ENCODE data around the gene DAB2IP.

Gene DAB2IP

DNA sequence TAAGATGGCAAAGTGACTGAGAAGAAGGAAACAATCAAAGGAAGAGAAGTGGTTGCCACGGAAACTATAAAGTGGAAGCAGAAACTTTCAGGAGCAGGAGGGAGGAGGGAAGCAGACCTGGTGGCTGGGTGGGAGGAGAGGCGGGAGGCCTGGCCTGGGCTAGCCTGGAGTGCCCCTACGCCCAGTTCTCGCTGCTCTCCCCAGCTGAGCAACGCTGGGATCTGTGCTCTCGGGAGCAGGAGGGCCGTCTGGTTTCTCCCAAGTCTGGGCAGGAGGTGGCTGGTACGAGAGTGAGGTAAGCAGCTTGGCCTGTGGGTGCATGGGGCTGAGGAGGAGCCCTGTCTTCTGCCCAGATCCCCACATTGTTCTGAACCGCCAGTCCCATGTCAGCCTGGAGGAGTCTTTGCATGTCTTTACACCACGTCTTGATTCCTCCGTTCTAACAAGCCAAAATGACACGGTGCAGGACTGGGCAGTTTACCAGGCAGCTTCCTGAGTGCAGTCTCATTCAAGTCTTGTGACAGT lies 15.0 kb upstream of the DAB2IP start:
- Histone ChIP-seq H3K27ac (ENCODE audit: insufficient read depth, low read depth, low read length, poor library complexity, severe bottlenecking) (peak overlapping the region; percentile 32), H3K9me3 (ENCODE audit: control insufficient read depth, low read length) (no peaks in the 10 kb centered on the region), H3K4me1 (ENCODE audit: control insufficient read depth, insufficient read depth, low read length) (peaks cover 78% of the 10 kb centered on the region), H3K27me3 (ENCODE audit: control insufficient read depth, insufficient read depth, low read length, poor library complexity, severe bottlenecking) (no peaks in the 10 kb centered on the region), H3K36me3 (ENCODE audit: control insufficient read depth, insufficient read depth, low read length) (no peaks in the 10 kb centered on the region), H3K4me3 (ENCODE audit: insufficient read depth, low read depth, low read length) (no peak overlapping the region)
- WGBS, 2 experiments = 69 to 71% methylated on average over 12 of the region's 12 CpGs

DNA sequence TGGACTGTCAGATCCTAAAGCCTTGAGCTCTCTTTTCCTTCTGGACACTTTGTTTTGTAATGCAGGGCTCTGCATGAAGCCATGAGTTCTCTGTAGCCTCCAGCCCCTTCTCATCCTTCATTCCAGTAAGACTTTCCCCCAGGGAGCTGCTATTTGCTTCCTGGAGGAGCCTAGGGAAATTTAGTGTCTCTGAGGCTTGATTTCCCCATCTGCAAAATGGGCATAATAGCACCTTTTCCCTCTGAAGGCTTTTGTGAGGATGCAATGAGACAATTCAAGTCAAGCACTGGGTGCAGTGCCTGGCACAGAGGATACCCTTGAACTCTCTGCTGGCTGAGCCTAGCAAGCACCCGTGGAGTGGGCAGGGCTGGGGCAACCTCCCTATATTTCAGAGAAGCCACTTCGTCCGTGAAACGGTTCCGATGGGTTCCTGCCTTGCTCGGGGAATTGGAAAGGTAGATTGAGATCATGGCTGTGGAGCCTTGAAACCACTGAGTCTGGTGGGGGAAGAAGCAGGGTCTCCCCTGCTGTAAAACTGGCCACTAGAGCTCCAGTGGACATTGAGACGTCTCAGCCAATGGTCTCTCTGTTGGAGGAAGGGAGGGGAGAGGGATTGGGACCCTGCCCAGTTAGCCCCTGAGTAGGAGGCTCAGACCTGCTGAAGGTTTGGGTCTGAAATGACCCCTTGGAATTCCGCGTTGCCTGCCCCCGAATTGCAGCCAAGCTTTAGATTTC lies 14.3 kb upstream of the DAB2IP start:
- peaks cover 74% of the 10 kb centered on the region for H3K4me1 ChIP-seq (ENCODE audit: control insufficient read depth, insufficient read depth, low read length)
- no peaks in the 10 kb centered on the region for H3K27me3 ChIP-seq (ENCODE audit: control insufficient read depth, insufficient read depth, low read length, poor library complexity, severe bottlenecking)
- H3K27ac ChIP-seq (ENCODE audit: insufficient read depth, low read depth, low read length, poor library complexity, severe bottlenecking) = no peak overlapping the region
- H3K9me3 ChIP-seq (ENCODE audit: control insufficient read depth, low read length) = no peaks in the 10 kb centered on the region
- no peaks in the 10 kb centered on the region for H3K36me3 ChIP-seq (ENCODE audit: control insufficient read depth, insufficient read depth, low read length)
- 89 to 90% methylated on average over 10 of the region's 10 CpGs for WGBS, 2 experiments
- H3K4me3 ChIP-seq (ENCODE audit: insufficient read depth, low read depth, low read length) = no peak overlapping the region

DNA sequence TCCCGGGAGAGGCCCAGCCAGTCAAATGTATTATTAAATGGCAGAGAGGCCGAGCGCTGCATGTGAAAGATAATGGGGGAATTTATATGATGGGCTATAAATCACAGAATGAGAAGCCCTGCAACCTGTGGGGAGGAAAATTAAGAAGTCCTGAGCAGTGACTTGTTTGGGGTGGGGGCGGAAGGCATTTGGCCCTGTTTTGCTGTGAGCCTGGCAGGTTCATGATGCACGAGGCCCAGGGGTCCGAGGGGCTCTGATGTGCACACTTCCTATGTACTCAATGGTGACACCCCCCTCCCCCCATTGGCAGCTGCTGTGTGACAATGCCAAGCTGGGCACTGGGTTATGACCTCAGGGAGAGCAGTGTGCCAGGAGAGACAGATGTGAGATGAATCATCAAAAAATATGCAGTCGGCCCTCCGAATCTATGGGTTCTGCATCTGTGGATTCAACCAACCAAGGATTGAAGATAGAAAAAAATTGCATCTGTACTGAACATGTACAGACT lies 13.7 kb upstream of the DAB2IP start:
- H3K27me3 ChIP-seq (ENCODE audit: control insufficient read depth, insufficient read depth, low read length, poor library complexity, severe bottlenecking) = no peaks in the 10 kb centered on the region
- no peak overlapping the region for H3K4me3 ChIP-seq (ENCODE audit: insufficient read depth, low read depth, low read length)
- 93 to 96% methylated on average over 8 of the region's 8 CpGs for WGBS, 2 experiments
- H3K4me1 ChIP-seq (ENCODE audit: control insufficient read depth, insufficient read depth, low read length) = peaks cover 68% of the 10 kb centered on the region
- no peak overlapping the region for H3K27ac ChIP-seq (ENCODE audit: insufficient read depth, low read depth, low read length, poor library complexity, severe bottlenecking)
- no peaks in the 10 kb centered on the region for H3K9me3 ChIP-seq (ENCODE audit: control insufficient read depth, low read length)
- no peaks in the 10 kb centered on the region for H3K36me3 ChIP-seq (ENCODE audit: control insufficient read depth, insufficient read depth, low read length)

DNA sequence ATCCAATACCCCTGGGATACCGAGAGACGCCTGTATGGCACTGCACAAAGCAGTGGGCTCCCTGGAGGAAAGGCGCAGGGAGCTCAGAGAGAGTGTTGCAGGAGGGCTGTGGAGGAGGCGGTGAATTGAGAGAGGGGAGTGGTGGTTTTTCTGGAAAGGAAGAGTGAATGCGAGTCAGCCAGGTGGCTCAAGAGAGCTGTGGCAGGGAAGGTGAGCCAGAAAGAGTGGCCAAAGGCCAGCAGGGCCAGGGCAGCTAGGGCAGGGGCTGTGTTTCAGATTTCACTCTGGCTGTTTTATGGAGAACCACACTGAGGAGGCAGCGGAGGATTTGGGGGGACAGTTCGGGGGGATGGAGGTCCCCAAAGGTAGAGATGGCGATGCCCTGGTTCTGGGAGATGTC lies 13.0 kb upstream of the DAB2IP start:
- Histone ChIP-seq H3K4me1 (ENCODE audit: control insufficient read depth, insufficient read depth, low read length) (peaks cover 62% of the 10 kb centered on the region), H3K4me3 (ENCODE audit: insufficient read depth, low read depth, low read length) (no peak overlapping the region), H3K9me3 (ENCODE audit: control insufficient read depth, low read length) (no peaks in the 10 kb centered on the region), H3K36me3 (ENCODE audit: control insufficient read depth, insufficient read depth, low read length) (no peaks in the 10 kb centered on the region), H3K27me3 (ENCODE audit: control insufficient read depth, insufficient read depth, low read length, poor library complexity, severe bottlenecking) (no peaks in the 10 kb centered on the region), H3K27ac (ENCODE audit: insufficient read depth, low read depth, low read length, poor library complexity, severe bottlenecking) (no peak overlapping the region)
- 91 to 96% methylated on average over 8 of the region's 8 CpGs for WGBS, 2 experiments

DNA sequence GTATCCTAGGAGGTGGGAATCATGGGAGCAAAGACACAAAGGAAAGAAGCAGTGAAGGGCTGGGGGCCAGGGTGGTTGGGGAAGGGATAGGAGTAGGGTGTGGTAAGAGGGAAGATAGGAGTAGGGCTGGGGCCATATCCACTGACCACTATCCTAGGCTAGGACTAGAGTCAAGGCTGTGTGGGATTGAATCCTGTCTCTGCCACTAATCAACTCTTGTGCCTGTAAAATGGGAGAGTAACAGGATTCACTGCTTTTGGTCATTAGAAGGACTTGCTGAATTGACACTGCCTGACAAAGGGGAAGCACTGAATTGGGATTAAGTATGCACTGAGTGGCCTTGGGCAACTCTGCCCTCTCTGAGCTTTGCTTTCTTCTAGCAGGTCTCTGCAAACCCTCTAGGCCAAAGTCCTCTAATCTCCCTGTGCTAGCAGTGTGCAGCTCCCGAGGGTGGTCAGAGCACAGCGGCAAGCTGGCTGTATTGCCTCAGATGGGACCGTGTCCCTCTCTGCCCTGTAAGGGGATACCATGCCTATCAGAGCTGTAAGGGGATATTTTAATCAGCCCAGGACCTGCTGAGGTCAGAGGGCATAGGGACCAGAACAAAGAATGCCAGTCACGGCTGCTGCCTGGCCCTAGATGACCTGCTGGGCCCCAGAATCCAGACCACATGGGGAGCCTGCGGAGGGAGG lies 12.4 kb upstream of the DAB2IP start:
- H3K4me1 ChIP-seq (ENCODE audit: control insufficient read depth, insufficient read depth, low read length) = peaks cover 58% of the 10 kb centered on the region
- H3K27me3 ChIP-seq (ENCODE audit: control insufficient read depth, insufficient read depth, low read length, poor library complexity, severe bottlenecking) = no peaks in the 10 kb centered on the region
- no peaks in the 10 kb centered on the region for H3K9me3 ChIP-seq (ENCODE audit: control insufficient read depth, low read length)
- 47 to 50% methylated on average over 5 of the region's 5 CpGs for WGBS, 2 experiments
- no peaks in the 10 kb centered on the region for H3K36me3 ChIP-seq (ENCODE audit: control insufficient read depth, insufficient read depth, low read length)
- H3K27ac ChIP-seq (ENCODE audit: insufficient read depth, low read depth, low read length, poor library complexity, severe bottlenecking) = peak overlapping the region; percentile 60
- no peak overlapping the region for H3K4me3 ChIP-seq (ENCODE audit: insufficient read depth, low read depth, low read length)

DNA sequence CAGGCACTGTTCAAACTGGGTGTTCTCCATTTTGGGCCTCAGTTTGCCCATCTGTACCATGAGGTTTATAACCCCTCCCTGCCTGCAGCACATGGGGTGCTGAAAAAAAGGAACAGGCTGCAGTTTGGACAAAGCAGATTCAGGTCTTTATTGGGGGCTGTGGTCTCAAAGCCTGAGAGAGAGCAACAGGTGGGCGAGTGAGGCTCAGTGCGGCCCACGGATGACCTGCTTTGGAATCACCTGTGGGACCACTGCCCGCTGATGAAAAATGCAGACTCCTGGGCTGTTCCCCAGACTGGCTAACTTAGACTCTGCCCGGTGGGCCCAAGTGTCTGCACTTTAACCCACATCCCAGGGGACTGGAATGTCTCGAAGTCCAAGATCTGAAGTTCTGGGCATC lies 11.8 kb upstream of the DAB2IP start:
- H3K27ac ChIP-seq (ENCODE audit: insufficient read depth, low read depth, low read length, poor library complexity, severe bottlenecking) = peak overlapping the region; percentile 60
- no peaks in the 10 kb centered on the region for H3K27me3 ChIP-seq (ENCODE audit: control insufficient read depth, insufficient read depth, low read length, poor library complexity, severe bottlenecking)
- H3K9me3 ChIP-seq (ENCODE audit: control insufficient read depth, low read length) = no peaks in the 10 kb centered on the region
- WGBS, 2 experiments = 91 to 96% methylated on average over 6 of the region's 6 CpGs
- no peak overlapping the region for H3K4me3 ChIP-seq (ENCODE audit: insufficient read depth, low read depth, low read length)
- peaks cover 54% of the 10 kb centered on the region for H3K4me1 ChIP-seq (ENCODE audit: control insufficient read depth, insufficient read depth, low read length)
- H3K36me3 ChIP-seq (ENCODE audit: control insufficient read depth, insufficient read depth, low read length) = no peaks in the 10 kb centered on the region

DNA sequence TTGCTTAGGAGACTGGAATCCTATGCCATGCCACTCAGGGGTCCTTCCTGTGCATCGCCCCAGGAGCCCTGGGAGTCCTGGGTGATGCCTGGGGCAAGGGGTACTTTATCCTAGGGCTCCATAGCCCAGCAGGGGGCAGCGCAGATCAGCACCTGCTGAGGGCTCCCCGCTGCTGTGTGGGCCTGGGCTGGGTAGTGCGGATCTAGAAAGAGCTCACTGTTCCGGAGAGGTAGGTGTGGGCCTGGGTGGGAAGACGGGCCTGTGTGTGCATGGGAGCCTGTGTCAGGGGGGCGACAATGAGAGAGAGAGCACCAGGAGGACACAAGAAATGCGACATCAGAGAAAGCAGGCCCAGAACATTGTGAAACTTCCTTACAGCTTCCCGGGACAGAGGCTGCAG lies 11.4 kb upstream of the DAB2IP start:
- 62 to 70% methylated on average over 9 of the region's 9 CpGs for WGBS, 2 experiments
- H3K27me3 ChIP-seq (ENCODE audit: control insufficient read depth, insufficient read depth, low read length, poor library complexity, severe bottlenecking) = no peaks in the 10 kb centered on the region
- H3K9me3 ChIP-seq (ENCODE audit: control insufficient read depth, low read length) = no peaks in the 10 kb centered on the region
- H3K27ac ChIP-seq (ENCODE audit: insufficient read depth, low read depth, low read length, poor library complexity, severe bottlenecking) = peak overlapping the region; percentile 50
- no peaks in the 10 kb centered on the region for H3K36me3 ChIP-seq (ENCODE audit: control insufficient read depth, insufficient read depth, low read length)
- peaks cover 56% of the 10 kb centered on the region for H3K4me1 ChIP-seq (ENCODE audit: control insufficient read depth, insufficient read depth, low read length)
- no peak overlapping the region for H3K4me3 ChIP-seq (ENCODE audit: insufficient read depth, low read depth, low read length)

DNA sequence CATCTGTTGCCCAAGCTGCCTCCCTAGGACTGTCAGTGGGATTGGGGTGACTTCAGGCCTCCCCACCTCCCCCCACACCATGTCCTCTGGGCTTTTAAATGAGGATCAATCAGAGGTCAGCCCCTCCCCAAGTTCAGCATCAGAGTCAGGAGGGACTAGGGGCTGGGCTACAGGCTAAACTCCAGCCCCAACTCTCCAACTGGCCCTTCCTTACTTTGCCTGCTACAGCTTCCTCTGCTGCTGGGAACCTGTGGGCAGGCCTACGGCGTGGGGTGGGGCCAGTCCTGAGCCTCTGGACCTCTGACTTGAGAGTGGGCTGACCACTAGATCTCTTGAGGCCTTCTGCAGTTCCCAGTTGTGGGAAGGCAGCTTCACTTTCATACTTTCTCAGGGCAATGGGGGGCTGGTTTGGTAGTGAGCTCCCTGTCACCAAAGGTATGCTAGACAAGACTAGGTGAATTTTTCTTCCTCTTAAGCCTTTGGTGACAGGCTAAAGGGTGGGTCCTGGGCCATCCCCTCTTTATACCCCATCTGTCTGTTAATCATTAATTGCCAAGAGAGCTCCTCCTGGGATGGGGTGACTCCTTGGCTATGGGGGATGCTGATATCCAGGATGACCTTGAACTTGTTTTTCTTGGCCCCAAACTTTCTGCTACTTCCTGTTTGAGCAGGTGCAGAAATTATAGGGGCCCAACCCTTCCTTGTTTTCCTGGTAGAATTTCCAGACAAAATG lies 10.8 kb upstream of the DAB2IP start:
- Histone ChIP-seq H3K27me3 (ENCODE audit: control insufficient read depth, insufficient read depth, low read length, poor library complexity, severe bottlenecking) (no peaks in the 10 kb centered on the region), H3K27ac (ENCODE audit: insufficient read depth, low read depth, low read length, poor library complexity, severe bottlenecking) (peak overlapping the region; percentile 50), H3K9me3 (ENCODE audit: control insufficient read depth, low read length) (no peaks in the 10 kb centered on the region), H3K4me3 (ENCODE audit: insufficient read depth, low read depth, low read length) (no peak overlapping the region), H3K36me3 (ENCODE audit: control insufficient read depth, insufficient read depth, low read length) (no peaks in the 10 kb centered on the region), H3K4me1 (ENCODE audit: control insufficient read depth, insufficient read depth, low read length) (peaks cover 55% of the 10 kb centered on the region)
- WGBS, 2 experiments = 71 to 92% methylated on average over 2 of the region's 2 CpGs

DNA sequence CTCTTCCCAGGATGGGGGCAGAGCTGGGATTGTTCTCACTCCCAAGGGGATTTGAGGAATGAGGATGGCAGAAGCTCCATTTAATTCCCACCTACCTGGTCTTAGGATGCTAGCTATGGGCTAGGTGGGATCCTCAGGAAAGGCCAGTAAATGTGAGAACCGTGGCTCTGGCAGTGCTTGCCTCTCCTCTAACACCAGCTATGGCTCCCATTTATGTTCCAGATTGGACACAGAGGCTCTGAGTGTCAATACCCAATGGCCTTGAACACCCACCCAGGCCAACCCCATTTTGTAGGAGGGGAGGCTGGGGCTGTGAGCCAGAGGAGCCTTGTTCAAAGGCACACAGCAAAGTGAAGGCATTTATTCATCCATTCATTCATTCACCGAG lies 10.2 kb upstream of the DAB2IP start:
- 93 to 95% methylated on average over 2 of the region's 2 CpGs for WGBS, 2 experiments
- Histone ChIP-seq H3K9me3 (ENCODE audit: control insufficient read depth, low read length) (no peaks in the 10 kb centered on the region), H3K27me3 (ENCODE audit: control insufficient read depth, insufficient read depth, low read length, poor library complexity, severe bottlenecking) (no peaks in the 10 kb centered on the region), H3K4me1 (ENCODE audit: control insufficient read depth, insufficient read depth, low read length) (peaks cover 50% of the 10 kb centered on the region), H3K36me3 (ENCODE audit: control insufficient read depth, insufficient read depth, low read length) (no peaks in the 10 kb centered on the region), H3K27ac (ENCODE audit: insufficient read depth, low read depth, low read length, poor library complexity, severe bottlenecking) (no peak overlapping the region), H3K4me3 (ENCODE audit: insufficient read depth, low read depth, low read length) (no peak overlapping the region)

DNA sequence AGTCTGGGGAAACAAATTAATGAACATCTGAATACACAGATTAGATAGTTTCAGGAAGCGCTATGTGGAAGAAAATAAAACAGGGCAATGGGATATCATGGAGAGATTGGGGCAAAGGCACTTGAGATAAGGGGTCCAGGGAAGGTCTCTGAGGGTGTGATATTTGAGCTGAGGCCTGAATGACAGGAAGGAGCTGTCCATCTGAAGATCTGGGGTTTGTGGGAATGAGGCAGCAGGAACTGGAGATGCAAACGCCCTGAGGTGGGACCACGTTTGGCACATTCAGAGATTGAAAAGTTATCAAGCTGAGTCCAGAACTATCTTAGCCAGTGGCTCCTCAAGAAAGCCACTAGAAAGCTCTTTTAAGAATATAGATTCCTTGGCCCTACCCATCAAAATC lies 8.7 kb upstream of the DAB2IP start:
- no peaks in the 10 kb centered on the region for H3K27me3 ChIP-seq (ENCODE audit: control insufficient read depth, insufficient read depth, low read length, poor library complexity, severe bottlenecking)
- H3K9me3 ChIP-seq (ENCODE audit: control insufficient read depth, low read length) = no peaks in the 10 kb centered on the region
- H3K27ac ChIP-seq (ENCODE audit: insufficient read depth, low read depth, low read length, poor library complexity, severe bottlenecking) = no peak overlapping the region
- no peak overlapping the region for H3K4me3 ChIP-seq (ENCODE audit: insufficient read depth, low read depth, low read length)
- 85 to 94% methylated on average over 3 of the region's 3 CpGs for WGBS, 2 experiments
- no peaks in the 10 kb centered on the region for H3K36me3 ChIP-seq (ENCODE audit: control insufficient read depth, insufficient read depth, low read length)
- peaks cover 44% of the 10 kb centered on the region for H3K4me1 ChIP-seq (ENCODE audit: control insufficient read depth, insufficient read depth, low read length)

Data from ectodermal cell (in vitro differentiated cells).